Inferior parietal cortex (tissue), 1 donor: ENCODE results near the gene CCR7.
"Not testable (repeated sequence)": the region's sequence is repeated elsewhere in the genome, so short reads cannot be mapped to it uniquely, and the experiment has no call there.

Source experiments
- DNase-seq: peaks from one replicate; pipeline ENCODE4 v3.0.0-alpha.2; 2016; ENCODE audit errors: extremely low spot score

Gene CCR7

DNA sequence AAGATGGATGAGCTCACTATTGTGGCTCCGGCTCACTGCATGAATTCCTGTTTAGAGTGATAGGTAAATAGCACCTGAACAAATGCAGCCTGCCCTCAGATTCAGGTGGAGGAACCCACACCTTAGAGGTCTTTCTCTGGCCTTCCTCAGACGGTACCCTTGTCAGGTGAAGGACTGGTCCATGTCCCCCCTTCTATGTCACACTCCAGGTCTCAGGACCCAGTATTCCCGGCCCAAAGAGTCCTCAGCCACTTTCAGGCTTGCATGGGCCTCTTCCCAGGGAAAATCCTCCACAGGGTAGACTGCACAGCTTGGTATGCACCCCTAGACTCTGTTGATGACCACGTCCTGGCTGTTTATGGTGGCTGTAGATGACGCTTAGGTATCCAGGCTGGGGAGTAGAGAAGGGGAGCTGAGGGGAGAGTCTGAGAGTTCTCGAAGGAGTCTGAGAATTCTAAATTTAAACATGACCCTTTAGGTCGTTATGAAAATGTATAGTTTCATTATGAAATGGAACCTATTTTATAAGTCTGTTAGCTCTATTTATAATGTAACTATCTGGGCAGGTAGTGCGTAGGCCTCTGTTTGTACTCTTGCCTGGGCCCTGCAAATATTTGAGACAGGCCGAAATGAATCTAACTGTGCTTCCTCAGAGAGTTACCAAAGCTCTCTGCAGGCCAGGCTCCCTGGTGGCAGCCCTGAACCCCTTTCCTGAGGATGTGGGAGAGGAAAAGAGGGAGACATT lies 32.5 kb upstream of the CCR7 start:
- DNase-seq, result no peak

GRCh38 chr17:40597156-40597555 lies 31.9 kb upstream of the CCR7 start:
- no peak for DNase-seq

GRCh38 chr17:40596261-40596919 lies 31.1 kb upstream of the CCR7 start:
- no peak for DNase-seq

GRCh38 chr17:40590742-40591141 lies 25.5 kb upstream of the CCR7 start:
- no peak for DNase-seq

DNA sequence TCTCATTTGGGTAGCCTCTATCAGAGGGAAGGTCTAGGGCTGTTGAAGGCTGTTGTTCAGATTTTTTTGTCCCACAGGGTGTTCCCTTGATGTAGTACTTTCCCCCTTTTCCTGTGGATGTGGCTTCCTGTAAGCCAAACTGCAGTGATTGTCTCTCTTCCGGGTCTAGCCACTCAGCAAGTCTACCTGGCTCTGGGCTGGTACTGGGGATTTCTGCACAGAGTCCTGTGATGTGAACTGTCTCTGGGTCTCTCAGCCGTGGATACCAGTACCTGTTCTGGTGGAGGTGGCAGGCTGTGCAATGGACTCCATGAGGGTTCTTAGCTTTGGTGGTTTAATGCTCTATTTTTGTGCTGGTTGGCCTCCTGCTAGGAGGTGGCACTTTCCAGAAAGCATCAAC lies 23.3 kb upstream of the CCR7 start:
- DNase-seq, result no peak

- not testable (repeated sequence) for DNase-seq
These were observed 21.0 kb upstream of the CCR7 start for GRCh38 chr17:40586264-40586663.

DNA sequence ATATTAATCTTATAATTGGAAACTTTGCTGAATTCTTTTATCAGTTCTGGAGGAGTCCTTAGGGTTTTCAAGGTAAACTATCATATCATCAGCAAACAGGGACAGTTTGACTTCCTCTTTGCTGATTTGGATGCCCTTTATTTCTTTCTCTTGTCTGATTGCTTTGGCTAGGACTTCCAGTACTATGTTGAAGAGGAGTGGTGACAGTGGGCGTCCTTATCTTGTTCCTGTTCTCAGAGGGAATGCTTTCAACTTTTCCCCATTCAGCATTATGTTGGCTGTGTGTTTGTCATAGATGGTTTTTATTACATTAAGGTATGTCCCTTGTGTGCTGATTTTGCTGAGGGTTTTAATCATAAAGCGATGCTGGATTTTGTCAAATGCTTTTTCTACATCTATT lies 19.7 kb upstream of the CCR7 start:
- not testable (repeated sequence) for DNase-seq

GRCh38 chr17:40582328-40582901 lies 17.1 kb upstream of the CCR7 start:
- DNase-seq, result no peak

DNA sequence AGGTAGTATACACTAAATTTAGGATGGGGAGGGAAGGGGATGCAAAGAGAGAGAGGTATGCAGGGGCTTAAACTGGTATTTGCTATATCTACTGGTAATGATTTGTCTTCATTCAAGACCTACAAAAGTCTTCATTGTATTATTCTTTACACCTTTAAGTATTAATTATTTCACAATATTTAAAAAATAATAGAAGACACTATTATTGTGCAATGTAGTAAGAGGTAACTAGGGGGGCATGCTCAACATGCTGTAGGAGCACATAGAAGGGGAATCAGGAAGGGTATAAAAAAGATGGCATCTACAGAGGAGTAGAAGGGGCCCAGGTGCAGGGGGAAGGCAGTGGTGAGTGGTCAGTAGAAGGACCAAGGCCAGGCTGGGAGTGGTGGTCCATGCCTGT lies 14.9 kb upstream of the CCR7 start:
- no peak for DNase-seq

GRCh38 chr17:40579471-40579870 lies 14.2 kb upstream of the CCR7 start:
- no peak for DNase-seq

GRCh38 chr17:40577611-40578065 lies 12.4 kb upstream of the CCR7 start:
- DNase-seq, result no peak

DNA sequence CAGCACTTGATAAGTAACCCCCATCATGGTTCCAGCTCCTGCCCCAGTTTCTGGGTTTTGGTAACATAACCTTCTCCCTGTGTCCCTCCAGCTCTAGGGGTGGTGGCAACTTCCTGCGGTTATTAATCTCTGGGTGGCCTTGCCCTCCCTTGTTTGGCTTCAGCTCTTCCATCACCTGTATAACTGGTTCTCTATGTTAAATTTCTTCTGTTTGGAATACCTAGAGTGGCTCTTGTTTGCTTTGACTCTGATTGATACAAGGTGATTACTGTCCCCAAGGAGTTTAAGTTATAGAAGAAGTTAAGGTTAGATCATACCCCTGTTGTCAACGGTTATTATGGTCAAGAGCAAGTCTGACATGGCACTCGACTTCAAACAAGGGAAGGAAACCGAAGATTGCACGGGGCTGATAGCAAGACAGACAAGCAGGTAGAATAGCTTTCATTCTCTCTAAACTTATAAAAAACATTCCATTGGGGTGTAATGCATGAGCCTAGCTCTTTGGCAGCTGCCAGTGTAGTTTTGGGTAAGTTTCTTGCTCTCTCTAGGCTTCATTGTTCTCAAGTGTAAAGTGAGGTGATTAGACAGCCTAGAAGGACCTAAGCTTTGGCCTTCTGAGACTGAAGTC lies 11.0 kb upstream of the CCR7 start:
- DNase-seq, result no peak

DNA sequence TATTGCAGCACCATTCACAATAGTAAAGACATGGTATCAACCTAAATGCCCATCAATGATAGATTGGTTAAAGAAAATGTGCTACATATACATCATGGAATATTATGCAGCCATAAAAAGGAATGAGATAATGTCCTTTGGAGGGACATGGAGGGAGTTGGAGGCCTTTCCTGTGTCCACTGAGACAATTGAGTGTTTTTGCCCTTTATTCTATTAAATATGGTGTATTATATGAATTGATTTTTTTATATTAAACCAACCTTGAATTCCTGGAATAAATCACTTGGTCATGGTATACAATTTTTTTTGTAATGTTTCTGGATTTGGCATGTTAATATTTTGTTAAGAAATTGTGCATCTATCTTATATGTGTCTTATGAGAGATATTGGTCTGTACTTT lies 9.0 kb upstream of the CCR7 start:
- no peak for DNase-seq

DNA sequence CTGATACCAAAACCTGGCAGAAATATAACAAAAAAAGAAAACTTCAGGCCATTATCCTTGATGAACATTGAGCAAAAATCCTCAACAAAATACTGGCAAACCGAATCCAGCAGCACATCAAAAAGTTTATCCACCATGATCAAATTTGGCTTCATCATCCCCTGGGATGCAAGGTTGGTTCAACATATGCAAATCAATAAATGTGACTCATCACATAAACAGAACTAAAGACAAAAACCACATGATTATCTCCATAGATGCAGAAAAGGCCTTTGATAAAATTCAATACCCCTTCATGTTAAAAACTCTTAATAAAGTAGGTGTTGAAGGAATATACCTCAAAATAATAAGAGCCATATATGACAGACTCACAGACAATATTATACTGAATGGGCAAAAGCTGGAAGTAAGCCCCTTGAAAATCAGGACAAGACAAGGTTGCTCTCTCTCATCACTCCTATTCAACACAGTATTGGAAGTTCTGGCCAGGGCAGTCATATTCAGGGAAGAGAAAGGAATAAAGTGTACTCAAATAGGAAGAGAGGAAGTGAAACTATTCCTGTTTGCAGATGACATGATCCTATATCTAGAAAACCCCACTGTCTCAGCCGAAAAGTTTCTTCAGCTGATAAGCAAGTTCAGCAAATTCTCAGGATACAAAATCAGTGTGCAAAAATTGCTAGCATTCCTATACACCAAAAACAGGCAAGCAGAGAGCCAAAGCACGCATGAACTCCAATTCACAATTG lies 7.1 kb upstream of the CCR7 start:
- DNase-seq, result not testable (repeated sequence)

DNA sequence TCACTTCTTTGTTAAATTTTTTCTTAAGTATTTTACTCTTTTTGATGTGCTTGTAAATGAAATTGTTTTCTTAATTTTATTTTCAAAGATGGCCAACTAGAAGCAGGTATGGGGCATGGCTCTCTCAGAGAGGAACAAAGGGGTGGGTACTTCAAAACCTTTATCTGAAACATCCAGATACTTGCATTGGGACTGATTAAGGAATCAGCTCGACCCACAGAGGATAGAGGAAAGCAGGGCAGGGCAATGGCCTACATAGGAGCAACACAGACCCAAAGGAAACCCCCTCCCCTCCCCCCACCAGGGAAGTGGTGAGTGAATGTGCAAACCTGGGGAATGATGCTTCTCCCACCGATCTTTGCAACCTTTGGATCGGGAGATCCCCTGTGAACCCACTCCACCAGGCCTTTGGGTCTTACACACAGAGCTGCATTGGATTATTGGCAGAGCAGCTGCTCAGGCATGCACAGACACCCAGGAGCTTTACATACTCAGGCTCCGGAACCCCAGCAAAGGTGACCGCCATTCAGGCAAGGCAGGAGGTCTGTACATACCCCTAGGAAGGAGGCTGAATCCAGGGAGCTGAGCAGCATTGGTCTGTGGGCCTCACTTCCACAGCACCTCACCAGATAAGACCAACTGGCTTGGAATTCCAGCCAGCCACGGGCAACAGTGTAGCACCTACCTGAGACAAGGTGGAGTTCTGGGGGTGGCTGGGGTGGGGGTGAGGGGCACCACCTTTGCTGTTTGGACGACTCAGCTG lies 3.0 kb upstream of the CCR7 start:
- DNase-seq, result no peak

DNA sequence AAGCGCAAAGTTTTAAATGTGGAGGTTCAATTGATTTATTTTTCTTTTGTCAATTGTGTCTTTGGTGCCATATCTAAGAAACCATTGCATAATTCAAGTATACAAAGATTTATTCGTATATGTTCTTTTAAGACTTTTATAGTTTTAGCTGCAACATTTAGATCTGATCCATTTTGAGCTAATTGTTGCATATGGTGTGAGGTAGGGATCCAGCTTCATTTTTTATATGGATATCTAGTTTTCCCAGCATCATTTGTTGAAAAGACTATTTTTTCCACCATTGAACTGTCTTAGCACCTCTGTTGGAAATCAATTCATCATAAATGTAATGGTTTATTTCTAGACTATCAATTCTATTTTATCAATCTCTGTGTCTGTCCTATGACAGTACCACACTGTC lies 2.1 kb upstream of the CCR7 start:
- DNase-seq, result no peak

DNA sequence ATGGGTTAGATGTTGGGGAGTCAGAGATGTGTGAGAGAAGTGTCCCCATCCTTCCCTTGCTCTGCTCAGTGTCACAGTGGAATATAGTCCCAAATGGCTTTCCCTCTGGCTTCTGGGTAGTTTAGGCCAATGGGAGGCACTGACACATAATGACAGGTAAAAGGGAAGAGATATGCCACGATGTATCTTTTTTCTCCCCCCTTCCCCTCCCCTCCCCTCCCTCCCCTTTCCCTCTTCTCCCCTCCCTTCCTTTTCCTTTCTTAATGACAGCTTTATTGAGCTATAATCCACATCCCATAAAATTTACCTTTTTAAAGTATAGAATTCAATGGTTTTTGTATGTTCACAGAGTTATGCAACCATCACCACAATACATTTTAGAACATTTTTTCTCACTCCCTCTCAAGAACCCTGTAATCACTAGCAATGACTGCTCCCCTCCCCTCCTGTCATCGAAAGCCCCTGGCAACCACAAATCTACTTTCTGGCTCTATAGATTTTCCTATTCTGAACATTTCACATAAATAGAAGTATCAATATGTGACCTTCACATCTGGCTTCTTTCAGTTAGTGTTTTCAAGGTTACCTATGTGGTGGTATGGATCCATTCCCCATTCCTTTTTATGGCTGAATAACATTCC lies 617 bp upstream of the CCR7 start:
- DNase-seq, result no peak

GRCh38 chr17:40564195-40564882 lies 933 bp downstream of the CCR7 start:
- DNase-seq, result no peak

DNA sequence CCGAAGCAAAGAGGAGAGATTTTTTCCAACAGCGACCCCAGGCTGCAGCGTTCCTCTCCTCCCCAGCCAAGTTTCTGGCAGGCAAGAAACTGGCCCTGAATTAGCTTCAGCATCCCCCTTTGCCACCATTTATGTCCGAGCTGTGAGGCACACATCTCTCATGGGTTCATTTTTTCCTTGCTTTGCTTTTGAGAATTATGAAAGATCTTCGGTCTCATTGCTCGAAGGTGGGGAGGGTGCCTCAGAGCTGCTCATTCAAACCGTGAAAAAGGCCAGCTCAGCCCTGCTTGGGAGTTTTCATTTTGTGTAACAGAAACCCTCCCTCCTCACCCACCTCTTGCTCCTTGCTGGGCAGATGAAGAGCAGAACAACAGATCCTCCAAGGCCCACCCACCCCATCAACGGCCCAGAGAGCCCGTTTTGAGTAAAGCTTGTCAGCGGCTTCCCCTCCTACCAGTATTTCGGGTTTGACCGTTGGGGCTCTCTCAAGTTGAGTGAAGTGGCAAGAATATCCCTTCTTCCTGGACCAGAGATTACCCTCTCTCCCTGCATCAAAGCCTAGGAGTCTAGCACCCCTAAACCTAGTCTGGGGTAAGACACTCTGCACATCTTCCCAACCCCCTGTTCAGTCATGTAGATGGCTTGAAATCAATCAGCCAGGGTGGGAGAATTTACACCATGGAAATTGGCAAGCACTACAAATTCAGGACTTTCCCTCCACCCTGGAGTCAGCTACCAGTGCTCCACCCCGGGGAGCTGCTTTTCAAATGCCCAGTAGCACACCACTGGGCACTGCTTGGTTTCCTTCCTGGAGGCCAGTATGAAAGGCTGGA lies 1.8 kb downstream of the CCR7 start:
- DNase-seq, result no peak
